ENCODE data around the gene DDX41. TPM values are rescaled to one million over a fixed set of nuclear protein-coding genes. Genes with fewer than 3 reads are reported as not detected.

Gene DDX41
- polyA plus RNA-seq, 4 donors = 97.3 to 107 (median 102) TPM

DNA sequence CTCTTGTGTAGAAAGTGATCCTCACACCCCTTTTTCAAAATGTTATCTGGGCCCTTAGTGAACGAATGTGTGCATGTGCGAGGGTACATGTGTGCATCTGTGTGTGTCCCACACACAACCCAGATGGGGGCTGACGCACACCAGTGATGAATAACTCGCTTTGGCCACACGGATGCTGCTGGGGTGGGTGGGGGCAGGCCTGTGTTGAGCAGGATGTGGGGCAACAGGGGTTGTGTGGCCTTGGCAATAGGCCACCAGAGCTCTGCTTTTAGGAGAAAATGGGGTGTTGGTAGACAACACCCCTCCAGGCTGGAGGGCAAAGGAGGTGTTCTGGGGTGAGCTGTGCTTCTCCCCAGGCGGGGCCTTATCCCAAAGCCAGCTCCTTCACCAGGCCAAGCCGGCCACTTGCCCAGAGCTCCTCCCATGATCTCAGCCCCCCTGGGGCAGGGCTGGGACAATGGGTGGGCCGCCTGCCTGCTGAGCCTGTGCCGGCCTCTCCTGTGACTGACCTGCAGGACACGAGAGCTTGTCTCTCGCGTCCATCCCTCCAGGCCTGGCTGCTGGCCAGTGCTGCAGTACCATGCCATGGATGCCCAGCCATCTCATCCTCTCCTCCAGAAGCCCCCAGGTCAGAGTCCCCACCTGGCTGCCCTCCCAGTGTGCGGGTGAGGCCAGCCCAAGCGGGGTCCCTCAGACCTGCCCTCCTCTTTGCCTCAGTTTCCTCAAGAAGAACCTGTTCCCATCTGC is 45.0 kb downstream of the DDX41 start:
- no peak for DNase-seq (ENCODE audit: low read depth in 4 of 4, low spot score in 2 of 4)

DNA sequence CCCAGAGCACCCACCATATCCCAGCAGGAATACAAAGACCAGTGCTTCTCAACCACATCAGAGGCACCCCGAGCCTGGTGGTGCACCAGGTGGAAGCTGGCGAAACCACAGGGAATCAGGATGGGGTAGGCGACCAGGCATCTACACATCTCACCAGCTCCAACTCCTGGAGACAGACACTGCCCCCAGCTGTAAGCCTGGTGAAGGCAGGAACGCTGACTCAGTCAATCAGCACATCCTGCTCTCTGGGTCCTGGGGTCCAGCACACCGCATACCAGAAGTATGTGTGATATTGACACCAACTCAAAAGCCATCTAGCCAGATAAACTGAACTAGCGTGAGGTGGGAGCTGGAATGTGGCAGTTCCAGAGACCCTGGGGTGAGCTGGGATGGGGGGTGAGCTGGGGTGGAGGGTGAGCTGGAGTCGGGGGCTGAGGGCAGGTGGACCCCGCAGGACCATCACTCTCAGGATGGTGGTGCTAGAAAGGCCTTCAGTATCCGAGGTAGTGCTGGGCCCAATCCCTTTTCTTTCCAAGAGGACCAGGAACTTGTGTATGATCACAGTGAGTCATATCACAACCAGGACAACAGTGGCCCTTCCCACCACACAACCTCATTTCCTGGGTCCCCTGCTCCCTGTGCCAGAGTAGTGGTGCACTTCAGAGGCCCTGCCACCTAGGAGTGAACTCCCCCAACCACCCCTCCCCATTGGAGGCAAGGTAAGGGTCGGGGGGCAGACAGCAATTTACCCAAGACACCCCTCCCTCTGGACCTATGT is 45.8 kb downstream of the DDX41 start:
- DNase-seq (ENCODE audit: low read depth in 4 of 4, low spot score in 2 of 4) = no peak

GRCh38 chr5:177469750-177470525 is 46.8 kb downstream of the DDX41 start:
- DNase-seq (ENCODE audit: low read depth in 4 of 4, low spot score in 2 of 4) = no peak

DNA sequence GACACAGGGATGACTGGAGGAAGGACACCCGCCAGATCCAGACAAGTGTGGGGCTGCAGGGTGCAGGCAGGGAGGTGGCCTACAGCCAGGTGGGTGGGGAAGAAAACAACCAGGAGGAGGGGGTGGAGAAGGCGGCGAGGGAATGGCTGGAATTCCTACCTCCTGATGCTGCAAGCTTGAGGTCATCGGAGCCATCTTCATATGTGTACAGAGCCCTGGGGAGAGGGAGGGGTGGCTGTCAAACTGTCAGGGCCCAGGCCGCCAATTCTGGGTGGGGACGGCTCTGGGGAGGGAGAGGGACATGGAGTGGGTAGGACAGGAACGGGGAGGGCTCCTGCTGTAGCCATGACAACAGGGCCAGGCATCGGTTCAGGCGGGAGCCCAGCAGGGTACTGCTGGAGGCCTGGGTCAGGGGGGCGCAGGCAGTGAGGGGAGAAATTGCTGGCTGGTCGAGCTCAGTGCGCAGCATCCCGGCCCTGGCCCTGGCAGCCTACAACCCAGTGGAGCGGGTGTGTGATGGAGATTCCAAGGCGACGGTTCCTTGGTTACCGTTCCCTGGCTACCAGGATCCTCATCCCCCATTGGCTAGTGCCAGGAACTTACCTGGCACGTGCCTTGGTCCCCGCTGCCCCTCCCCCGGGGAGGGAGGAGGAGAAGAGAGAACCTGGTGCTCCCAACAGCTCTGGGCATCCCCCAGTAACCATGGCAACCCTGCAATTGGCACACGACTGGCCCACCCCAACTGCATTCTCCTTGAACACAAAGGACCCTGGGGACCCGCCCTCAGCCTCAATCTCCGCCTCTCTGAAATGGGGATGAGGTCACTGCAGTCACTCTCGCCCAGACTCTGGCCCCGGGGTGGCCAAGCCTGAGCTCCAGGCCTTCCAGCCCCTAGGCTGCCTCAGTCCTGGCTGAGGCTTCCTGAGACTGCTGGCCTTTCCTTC is 47.8 kb downstream of the DDX41 start:
- DNase-seq (ENCODE audit: low read depth in 4 of 4, low spot score in 2 of 4) = no peak

GRCh38 chr5:177468329-177468684 is 48.5 kb downstream of the DDX41 start:
- no peak for DNase-seq (ENCODE audit: low read depth in 4 of 4, low spot score in 2 of 4)

DNA sequence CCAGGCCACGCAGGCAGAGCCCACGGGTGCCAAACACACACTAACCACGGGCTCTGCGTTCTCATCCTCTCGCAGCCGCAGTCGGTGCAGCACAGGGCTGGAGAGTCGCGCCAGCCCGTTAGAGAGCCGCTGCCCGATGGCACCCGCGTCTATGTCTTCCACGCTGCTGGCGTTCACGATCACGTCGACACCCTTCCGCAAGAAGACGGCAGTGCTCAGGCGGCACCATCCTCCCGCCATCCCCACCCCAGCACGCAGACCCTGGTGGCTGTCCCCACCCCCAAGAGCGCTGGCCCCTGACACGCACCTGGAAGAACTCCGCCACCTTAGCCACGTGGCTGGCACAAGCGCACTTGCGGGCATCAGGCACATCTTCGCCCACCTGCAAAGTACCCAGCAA is 49.3 kb downstream of the DDX41 start:
- DNase-seq (ENCODE audit: low read depth in 4 of 4, low spot score in 2 of 4) = no peak

- DNase-seq (ENCODE audit: low read depth in 4 of 4, low spot score in 2 of 4) = no peak
Measured at GRCh38 chr5:177466861-177467260, 49.9 kb downstream of the DDX41 start.

- no peak for DNase-seq (ENCODE audit: low read depth in 4 of 4, low spot score in 2 of 4)
Measured at GRCh38 chr5:177465044-177465443, 51.7 kb downstream of the DDX41 start.

DNA sequence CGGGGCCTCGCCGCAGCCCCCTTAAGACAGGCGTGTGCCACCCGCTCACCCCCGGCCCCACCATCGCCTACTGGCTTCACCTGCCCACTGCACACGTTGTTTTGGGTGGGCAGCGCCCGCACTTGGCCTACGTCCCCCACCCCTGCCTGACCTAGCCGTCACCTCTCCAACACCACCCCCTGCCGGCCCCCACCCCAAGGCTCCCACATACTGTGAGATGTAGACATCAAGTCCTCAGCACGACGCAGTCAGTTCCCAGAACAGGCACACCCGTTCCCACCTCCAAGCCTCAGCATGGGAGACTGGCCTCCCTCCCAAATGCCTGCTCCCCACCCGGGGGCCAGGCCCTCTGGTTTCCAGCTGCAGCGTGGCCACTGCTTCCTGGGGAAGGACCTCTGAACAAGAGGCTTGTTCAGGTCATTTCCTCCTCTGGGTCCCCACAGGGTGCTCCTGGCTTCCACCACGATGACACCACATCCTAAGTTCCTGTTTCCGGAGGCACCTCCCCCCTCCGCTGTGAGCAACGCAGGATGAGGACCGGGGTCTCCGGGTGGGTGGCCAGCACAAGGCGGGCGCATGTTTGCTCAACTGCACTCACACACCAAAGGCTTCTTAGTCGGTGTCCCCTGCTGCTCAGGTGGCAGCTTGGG is 54.6 kb downstream of the DDX41 start:
- DNase-seq (ENCODE audit: low read depth in 4 of 4, low spot score in 2 of 4) = no peak

Other genes starting within 250 kb of the DDX41 start
- 10 to 100 TPM; 27.6 to 42.0 (median 32.8) TPM for gene RAB24, start 213.2 kb downstream of the DDX41 start, polyA plus RNA-seq (ENCODE audit: insufficient read length in 4 of 4)
- 100 to 1,000 TPM; 115 to 154 (median 134) TPM for gene PRELID1, start 213.2 kb downstream of the DDX41 start, polyA plus RNA-seq (ENCODE audit: insufficient read length in 4 of 4)
- gene MXD3, start 205.1 kb downstream of the DDX41 start, polyA plus RNA-seq (ENCODE audit: insufficient read length in 4 of 4) = 10 to 100 TPM in 3 of 4 donors, 1 to 10 TPM in 1; 9.7 to 30.3 (median 26.1) TPM
- gene LMAN2, start 165.3 kb downstream of the DDX41 start, polyA plus RNA-seq (ENCODE audit: insufficient read length in 4 of 4) = 100 to 1,000 TPM; 123 to 145 (median 134) TPM
- gene RGS14, start 159.0 kb downstream of the DDX41 start, polyA plus RNA-seq (ENCODE audit: insufficient read length in 4 of 4) = 10 to 100 TPM in 3 of 4 donors, 1 to 10 TPM in 1; 9.5 to 24.9 (median 16.9) TPM
- 100 to 1,000 TPM; 115 to 254 (median 179) TPM for gene SLC34A1, start 132.5 kb downstream of the DDX41 start, polyA plus RNA-seq (ENCODE audit: insufficient read length in 4 of 4)
- gene PFN3, start 116.3 kb downstream of the DDX41 start, polyA plus RNA-seq (ENCODE audit: insufficient read length in 4 of 4) = 1 to 10 TPM in 2 of 4 donors, under 1 TPM in 2; 0.69 to 6.8 (median 2.5) TPM
- 10 to 100 TPM in 2 of 4 donors, 1 to 10 TPM in 2; 4.2 to 19.8 (median 10.8) TPM for gene F12, start 107.4 kb downstream of the DDX41 start, polyA plus RNA-seq (ENCODE audit: insufficient read length in 4 of 4)
- 10 to 100 TPM; 24.8 to 34.1 (median 29.4) TPM for gene GRK6, start 90.3 kb downstream of the DDX41 start, polyA plus RNA-seq (ENCODE audit: insufficient read length in 4 of 4)
- gene PRR7, start 70.1 kb downstream of the DDX41 start, polyA plus RNA-seq (ENCODE audit: insufficient read length in 4 of 4) = 1 to 10 TPM; 1.1 to 2.8 (median 2.3) TPM
- gene DBN1, start 43.3 kb downstream of the DDX41 start, polyA plus RNA-seq (ENCODE audit: insufficient read length in 4 of 4) = 100 to 1,000 TPM; 166 to 235 (median 214) TPM
- gene PDLIM7, start 19.4 kb downstream of the DDX41 start, polyA plus RNA-seq (ENCODE audit: insufficient read length in 4 of 4) = 100 to 1,000 TPM in 2 of 4 donors, 10 to 100 TPM in 2; 68.1 to 166 (median 130) TPM
- gene DOK3, start 7.1 kb downstream of the DDX41 start, polyA plus RNA-seq (ENCODE audit: insufficient read length in 4 of 4) = 1 to 10 TPM; 3.6 to 8.7 (median 5.2) TPM
- gene FAM193B, start 37.6 kb upstream of the DDX41 start, polyA plus RNA-seq (ENCODE audit: insufficient read length in 4 of 4) = 100 to 1,000 TPM in 2 of 4 donors, 10 to 100 TPM in 2; 51.0 to 145 (median 87.2) TPM
- gene TMED9, start 75.2 kb upstream of the DDX41 start, polyA plus RNA-seq (ENCODE audit: insufficient read length in 4 of 4) = 100 to 1,000 TPM; 150 to 185 (median 155) TPM
- gene B4GALT7, start 83.2 kb upstream of the DDX41 start, polyA plus RNA-seq (ENCODE audit: insufficient read length in 4 of 4) = 10 to 100 TPM; 20.0 to 34.1 (median 28.3) TPM